ENCODE measurements around the gene MTMR8. TPM values are rescaled to one million over a fixed set of nuclear protein-coding genes. Genes with fewer than 3 reads are reported as not detected.
A peak's percentile ranks its signal among the peaks of the same experiment; 100 is the strongest.

Gene MTMR8
- total RNA-seq, 1 donor = 3.2 TPM

- no peak for DNase-seq (ENCODE audit: low read depth in 2 of 3, low spot score in 2 of 3)
These were observed 73.7 kb downstream of the MTMR8 start for GRCh38 chrX:64321507-64321906.

GRCh38 chrX:64313624-64314023, 81.6 kb downstream of the MTMR8 start:
- no peak for DNase-seq (ENCODE audit: low read depth in 2 of 3, low spot score in 2 of 3)

- DNase-seq (ENCODE audit: low read depth in 2 of 3, low spot score in 2 of 3) = no peak
These were observed 88.5 kb downstream of the MTMR8 start for GRCh38 chrX:64306712-64307111.

- DNase-seq (ENCODE audit: low read depth in 2 of 3, low spot score in 2 of 3) = peak in 2 of 3 donors; percentile 6 to 30
These were observed 104.1 kb downstream of the MTMR8 start for GRCh38 chrX:64291123-64291522.

GRCh38 chrX:64265265-64265664, 130.0 kb downstream of the MTMR8 start:
- no peak for DNase-seq (ENCODE audit: low read depth in 2 of 3, low spot score in 2 of 3)

GRCh38 chrX:64230123-64230970, 164.9 kb downstream of the MTMR8 start, which contains the start of gene ASB12:
Gene ASB12, minus strand, starts transcription at chrX:64230607. Its CDS starts 4,957 bp downstream, at chrX:64225650.
- DNase-seq (ENCODE audit: low read depth in 2 of 3, low spot score in 2 of 3) = no peak

- no peak for DNase-seq (ENCODE audit: low read depth in 2 of 3, low spot score in 2 of 3)
These were observed 166.1 kb downstream of the MTMR8 start for GRCh38 chrX:64229154-64229553.

Other genes starting within 250 kb of the MTMR8 start
- 5.1 TPM for gene AMER1, start 189.7 kb downstream of the MTMR8 start, total RNA-seq
- 0.81 TPM for gene ASB12, start 164.8 kb downstream of the MTMR8 start, total RNA-seq